GM18526 (cell line): ENCODE data around the gene TSGA10.

Experiments
- POLR2A ChIP-seq: IDR thresholded peaks from 3 replicates; pipeline ENCODE4 v1.6.1; 2011; ENCODE audit not compliant: insufficient read length; ENCODE audit errors: extremely low read depth

TSGA10 gene

DNA sequence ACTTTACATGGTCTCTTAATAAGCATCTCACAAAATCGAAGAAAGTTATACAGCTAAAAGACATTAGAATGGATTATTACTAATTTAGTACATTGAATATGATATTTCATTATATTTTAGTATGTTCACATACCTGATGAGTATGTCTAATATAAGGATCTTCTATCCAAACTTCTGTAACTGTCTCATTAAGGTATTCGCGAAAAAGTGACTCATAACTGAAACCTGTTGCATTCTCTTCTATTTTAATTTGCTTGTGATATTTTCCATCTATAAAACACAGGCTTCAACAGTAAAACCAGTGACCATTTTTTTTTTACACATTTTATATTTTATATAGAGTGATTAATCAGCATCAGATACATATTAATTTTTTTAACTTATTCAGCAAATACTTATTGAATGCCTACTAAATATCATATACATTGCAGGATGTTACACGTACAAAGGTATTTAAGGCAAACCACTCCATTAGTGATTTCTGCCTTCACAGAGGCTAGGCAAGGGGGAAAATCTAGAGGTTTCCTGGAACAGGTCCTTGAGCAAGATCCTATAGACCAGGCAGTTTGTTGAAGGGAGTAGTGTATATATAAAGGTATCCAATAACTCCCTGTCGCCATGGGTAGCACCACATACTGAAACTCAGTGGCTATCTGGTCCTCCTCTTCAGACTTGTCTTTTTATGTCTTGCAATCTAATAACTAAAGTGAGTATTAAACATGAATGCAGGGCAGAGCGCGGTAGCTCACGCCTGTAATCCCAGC, 16.8 kb upstream of the TSGA10 start:
- TF ChIP-seq POLR2A = no peak

DNA sequence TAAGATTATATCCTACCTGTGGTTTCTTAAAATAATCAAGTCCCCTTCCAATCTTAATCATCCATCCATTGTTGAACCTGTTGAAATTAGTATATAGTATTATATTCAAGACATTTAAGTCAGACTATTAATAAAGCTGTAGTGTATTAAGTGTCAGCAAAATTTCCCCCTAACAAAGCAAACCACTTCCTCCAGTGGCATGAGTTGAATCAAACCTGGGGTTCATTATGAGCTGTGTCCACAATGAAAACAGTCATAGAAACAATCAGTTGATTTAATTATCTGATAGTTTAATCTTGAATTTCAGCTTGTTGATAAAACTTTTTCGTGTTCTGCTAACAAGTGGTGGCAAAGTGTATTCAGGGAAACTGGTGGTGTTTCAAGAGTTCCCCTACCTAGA, 14.8 kb upstream of the TSGA10 start:
- no peak for TF ChIP-seq POLR2A

DNA sequence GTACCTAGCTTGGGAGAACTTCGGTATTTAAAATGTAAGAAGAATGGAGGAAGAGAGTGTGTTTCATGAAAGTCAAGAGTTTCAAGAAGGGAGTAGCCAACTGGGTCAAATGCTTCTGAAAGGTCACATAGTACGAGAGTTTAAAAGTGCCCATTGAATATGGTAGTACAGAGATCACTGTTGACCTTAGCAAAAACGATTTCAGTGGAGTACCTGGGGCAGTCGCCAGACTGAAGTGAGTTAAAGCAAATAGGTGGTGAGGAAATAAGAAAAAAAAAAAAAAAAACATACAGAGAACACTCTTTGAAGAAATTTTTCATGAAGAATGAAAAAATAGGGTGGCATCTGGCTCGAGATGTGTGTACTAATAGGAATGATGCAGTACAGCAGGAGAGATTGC, 11.5 kb upstream of the TSGA10 start:
- TF ChIP-seq POLR2A = no peak

DNA sequence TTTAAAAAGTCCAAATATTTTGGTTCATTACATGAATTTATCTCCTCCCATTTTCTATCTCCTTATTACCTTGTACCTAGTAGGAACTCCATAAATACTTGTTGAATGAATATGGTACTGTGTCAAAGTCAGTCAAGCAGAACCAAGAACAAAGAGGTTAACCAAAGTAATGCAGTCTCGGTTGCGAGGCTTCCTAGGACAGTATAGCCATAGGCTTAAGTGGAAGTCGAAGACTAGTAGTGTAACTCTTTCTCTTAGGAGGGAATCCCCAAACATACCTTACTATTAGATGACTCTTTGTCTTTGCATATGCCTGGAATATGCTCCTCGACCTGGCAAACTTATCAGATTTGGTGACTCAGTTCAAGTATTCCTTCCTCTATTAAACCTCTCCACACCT, 4.9 kb upstream of the TSGA10 start:
- no peak for TF ChIP-seq POLR2A

DNA sequence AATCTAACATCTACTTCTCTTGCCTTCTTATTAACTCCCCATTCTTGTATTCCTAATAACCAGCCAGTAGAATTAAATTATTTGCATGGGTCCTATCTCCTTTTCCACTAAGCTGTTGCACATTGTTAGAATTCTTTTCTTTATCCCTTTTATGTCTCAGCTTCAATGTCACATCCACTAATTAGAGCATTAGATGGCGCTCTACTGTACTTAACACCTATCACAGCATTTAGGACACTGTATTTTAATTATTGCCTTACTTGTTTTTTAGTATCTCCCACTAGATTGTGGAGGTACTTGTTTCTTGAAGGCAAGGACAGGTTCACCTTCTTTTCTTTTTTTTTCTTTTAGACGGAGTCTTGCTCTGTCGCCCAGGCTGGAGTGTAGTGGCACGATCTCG, 3.9 kb upstream of the TSGA10 start:
- no peak for TF ChIP-seq POLR2A

DNA sequence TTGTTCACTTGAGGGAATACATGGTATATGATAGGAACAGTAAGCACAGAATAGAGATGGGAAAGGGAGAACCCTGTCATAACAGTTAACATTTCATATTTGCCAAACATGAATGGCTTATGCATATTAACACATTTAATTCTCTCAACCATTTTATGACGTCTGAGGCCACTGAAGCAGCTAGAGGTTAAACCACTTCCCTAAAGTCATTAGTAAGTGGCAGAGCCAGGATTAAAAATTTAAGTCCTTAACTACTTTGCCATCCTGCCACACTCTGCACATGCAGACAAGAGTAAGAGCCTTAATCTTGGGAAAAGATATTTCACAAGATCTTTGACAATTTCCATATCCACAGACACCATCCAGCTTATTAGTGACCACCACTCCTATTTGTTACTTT, 2.1 kb upstream of the TSGA10 start:
- no peak for TF ChIP-seq POLR2A

DNA sequence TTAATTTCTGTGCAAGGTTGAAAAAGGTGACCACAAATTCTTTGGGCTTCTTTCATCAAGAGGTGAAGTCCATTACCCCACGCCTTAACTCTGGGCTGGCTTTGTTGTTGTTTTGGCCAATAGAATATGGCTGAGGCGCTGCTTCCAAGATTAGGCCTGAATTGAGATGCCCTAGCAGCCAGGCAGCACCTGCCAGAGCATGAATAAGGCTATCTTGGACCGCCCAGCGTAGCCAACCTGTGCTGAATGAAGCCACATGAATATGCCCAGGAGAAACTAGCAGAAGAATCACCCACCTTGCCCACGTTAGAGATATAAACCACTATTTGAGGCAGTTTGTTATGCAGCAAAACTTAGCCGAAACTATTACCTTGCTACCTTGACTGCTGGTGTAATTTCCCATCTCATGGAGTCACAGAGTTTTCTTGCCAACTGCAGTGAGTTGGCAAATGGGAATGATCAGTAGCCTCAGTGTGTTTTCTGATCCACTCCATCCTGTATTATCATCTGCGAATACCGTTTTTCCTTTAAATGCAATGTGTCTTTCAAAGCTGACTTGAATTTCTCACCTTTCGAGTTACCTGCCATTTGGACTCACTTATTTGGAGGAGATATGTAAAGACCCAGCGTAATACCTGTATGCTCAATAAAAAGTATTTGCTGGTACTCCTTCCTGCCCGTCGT, 679 bp downstream of the TSGA10 start:
- TF ChIP-seq POLR2A = no peak

DNA sequence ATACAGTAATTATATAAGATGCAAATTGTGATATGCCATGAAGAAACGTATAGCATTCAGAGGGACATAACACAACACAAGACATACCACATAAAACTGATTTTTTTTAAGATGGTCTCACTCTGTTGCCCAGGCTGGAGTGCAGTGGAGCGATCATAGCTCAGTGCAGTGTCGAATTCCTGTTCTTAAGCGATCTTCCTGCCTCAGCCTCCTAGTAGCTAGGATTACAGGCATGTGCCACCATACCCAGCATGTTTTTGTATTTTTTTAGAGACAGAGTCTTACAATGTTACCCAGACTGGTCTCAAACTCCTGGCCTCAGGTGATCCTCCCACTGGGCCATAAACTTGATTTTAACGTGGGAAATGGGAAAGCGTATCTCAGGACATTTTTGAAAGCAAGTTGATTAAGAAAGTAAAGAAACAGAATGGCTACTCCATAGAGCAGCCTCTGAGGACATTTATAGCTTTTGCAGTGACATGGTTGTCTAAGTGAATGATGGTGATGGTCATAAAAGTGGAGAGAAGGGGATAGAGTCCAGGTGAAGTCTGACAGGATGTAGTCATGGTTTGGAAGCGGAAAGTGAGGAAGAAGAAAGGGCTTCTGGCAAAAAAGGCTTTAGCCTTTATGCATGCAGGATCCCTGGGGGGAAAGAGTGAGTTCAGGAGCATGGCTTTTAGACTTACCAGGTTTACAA, 2.4 kb downstream of the TSGA10 start:
- no peak for TF ChIP-seq POLR2A

DNA sequence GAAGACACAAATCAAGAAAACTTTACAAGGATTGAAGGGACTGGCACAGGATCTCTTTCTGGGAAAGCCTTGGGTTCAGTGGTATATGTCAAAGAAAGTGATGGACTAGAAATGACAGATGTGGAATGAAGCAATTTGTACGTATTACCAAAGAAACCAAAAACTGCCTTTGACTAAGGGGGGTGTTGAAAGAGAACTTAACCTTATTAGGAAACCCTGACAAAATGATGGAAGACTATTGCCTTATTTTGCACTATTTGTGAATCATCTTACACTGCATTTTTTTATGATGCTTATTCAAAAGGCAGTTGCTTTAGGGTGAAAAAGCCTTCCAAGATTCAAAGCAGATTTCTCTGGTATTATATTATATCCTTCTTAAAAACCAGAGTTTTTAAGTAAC, 4.0 kb downstream of the TSGA10 start:
- TF ChIP-seq POLR2A = no peak

DNA sequence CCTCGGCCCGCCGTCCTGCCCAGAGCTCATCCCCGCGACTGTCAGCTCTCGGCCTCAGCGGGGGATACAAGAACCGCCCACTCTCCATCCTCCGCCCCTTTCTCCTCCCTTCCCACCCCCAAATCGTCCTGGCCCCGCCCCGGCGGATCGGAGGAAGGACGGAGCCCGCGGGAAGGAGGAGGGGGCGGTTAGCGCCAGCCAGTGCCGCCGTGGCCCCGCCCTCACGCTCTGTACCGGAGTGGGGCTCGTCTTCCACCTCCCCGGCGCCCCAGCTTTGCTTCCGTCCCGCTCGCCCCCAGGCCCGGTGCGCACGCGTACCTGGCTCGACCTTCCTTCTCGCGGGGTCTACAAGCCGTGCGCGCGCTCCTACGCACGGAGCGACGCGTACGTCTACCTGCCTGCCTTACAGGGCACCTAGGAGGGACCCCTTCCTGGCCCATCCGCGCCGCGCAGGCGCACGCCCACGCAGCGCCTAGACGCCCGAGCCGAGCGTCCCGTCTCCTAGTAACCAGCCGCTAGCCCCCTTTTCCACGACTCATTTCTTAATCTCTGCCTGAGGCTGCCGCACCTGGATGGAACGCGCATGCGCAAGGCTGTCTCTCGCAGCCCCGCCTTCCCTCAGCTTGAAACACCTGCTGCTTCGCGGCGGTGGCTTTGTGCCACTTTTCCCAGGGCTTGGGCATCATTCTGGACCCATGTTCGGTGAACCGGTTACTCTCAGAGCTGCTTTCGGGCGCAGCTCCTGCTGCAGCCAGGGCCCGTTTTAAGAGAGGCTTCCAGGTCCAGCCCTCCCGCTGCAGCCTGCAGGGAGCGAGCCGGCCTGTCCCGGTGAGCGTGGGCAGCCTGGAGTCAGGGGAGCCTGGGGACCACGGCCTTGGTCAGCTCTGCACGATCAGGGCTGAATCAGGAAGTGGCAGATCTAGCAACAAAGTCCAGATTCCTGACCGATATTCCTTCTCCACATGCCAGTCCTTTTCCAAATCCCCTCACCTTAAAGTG, 13.3 kb downstream of the TSGA10 start, which contains the start of gene C2orf15:
Gene C2orf15, plus strand, starts transcription at position 598 of the 999 bp plus-strand sequence. CDS start 8,852 bp downstream, outside the sequence.
- TF ChIP-seq POLR2A = peak; percentile 92

DNA sequence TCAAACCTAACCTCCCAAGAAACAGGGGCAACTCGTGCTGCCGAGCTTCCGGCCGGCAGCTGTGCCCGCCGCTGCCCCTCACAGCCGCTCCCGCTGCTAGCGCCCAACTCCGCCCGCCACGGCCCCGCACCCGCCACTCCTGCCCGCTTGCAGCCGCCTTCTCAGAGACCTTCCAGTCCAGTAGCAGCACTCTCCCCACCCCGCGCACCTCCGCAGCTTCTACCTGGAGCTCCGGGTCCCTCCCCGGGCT, 14.0 kb downstream of the TSGA10 start:
- TF ChIP-seq POLR2A = no peak

DNA sequence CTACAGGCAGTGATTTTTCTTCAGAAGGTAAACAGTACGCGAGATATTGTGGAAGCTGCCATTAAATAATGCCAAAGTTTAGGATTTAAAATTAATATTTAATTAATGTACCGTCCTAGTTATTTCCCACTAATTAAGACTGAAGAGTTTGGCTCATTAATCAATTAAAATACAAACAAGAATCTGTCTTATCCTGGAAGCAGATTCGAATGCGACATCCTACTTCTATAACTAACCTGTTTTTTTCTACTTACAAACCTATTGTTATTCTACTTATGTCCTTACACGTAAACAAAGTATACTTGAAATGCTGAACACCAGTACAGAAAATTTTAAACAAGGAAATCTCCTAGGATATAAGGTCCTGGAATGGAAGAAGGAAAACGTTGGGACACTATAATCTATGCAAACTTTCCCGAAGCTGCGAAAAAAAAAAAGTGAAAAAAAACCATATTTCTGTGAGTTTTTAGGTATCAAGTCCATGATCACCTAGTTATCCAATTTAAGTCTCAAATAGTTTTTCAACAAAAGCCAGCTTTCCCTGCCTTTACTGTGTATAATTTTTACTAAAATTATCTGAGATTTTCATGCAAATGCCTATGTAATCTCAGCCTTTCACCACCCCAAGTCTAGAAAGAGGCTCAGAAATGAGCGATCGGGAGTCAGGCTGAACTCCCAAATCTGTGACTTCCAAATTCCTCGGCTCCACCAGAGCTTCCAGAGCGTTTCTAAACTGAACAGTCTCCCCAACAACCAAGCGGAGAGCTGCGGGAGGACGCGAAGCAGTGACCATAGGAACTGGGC, 14.5 kb downstream of the TSGA10 start:
- no peak for TF ChIP-seq POLR2A

DNA sequence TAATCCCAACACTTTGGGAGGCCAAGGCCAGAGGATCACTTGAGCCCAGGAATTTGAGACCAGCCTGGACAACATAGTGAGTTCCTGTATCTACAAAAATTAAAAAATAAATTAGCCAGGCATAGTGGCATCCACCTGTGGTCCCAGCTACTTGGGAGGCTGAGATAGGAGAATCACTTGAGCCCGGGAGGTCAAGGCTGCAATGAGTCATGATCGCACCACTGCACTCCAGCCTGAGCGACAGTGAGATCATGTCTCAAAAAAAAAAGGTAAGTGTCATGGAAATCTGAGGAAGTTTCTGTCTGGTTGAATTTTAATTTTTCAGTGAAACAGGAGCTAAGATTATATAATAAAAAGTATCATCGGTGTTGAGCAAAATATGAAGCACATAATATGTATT, 15.7 kb downstream of the TSGA10 start:
- no peak for TF ChIP-seq POLR2A

DNA sequence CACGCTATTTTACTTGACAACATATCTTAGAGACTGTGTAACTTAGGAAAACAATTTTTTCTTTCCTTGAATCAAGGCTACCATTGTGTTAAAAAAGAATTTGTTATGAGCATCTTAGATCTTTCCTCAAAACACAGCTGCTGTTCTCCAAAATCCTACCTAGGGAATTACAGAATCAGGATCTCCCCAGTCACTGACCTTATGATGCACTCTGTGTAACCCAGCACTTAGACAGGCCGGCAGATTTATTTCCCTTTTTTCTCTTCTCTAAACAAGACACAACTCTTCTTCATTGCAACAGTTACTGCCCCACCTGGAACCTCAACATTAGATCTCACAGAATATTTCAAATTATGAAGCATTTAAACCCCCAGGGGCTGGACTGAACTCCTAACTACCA, 26.8 kb downstream of the TSGA10 start:
- no peak for TF ChIP-seq POLR2A
